Measurements from ENCODE around the gene LIPJ. TPM values are rescaled to one million over a fixed set of nuclear protein-coding genes. Genes with fewer than 3 reads are reported as not detected.

Gene LIPJ
- total RNA-seq, 1 donor from 2014 or later: not detected

DNA sequence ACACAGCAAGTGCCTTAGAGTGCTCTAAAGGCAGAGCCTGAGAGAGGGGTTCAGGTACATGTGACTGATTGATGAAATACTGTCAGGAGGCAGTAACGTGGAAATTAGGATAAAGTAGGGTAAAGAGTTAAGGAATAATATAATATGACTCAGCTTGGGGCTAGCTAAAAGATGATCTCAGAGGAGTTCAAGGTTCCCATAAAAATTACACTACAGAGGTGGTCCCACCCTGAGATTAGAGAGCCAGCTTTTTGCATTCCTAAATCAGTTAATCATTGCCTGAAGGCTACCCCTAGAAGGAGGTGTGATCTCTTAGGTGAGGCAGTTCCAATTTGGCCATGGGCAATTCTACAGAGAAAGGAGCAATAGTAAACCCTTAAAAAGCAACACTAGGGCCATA lies 5.8 kb downstream of the LIPJ start:
- DNase-seq (ENCODE audit: low read depth): no peak
- no peak overlapping the region for H3K4me3 ChIP-seq (ENCODE audit: low read depth, low read length)
- TF ChIP-seq, protein P1, sequence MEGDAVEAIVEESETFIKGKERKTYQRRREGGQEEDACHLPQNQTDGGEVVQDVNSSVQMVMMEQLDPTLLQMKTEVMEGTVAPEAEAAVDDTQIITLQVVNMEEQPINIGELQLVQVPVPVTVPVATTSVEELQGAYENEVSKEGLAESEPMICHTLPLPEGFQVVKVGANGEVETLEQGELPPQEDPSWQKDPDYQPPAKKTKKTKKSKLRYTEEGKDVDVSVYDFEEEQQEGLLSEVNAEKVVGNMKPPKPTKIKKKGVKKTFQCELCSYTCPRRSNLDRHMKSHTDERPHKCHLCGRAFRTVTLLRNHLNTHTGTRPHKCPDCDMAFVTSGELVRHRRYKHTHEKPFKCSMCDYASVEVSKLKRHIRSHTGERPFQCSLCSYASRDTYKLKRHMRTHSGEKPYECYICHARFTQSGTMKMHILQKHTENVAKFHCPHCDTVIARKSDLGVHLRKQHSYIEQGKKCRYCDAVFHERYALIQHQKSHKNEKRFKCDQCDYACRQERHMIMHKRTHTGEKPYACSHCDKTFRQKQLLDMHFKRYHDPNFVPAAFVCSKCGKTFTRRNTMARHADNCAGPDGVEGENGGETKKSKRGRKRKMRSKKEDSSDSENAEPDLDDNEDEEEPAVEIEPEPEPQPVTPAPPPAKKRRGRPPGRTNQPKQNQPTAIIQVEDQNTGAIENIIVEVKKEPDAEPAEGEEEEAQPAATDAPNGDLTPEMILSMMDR (conservative IDR thresholded peaks at IDR 0.05; ENCODE audit: low read depth, low read length): no peak

DNA sequence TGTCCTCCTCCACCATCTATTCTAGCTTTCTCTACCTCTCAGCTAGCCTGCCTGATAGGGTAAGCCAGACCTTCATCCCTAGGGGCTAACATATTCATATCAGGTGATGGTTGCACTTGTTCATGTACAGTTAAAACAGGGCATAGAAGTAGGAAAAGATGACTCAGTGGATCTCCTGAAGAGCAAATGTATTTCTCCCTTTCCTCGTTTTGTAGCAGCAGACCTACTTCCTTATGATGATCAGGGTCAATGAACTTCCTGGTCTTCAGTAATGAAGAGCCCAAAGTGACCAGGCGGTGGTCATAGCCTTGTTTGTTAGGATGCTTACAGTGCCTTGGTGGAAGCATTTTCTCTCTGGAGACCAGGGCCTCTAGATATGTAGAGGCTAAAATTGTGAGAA lies 6.3 kb downstream of the LIPJ start:
- H3K4me3 ChIP-seq (ENCODE audit: low read depth, low read length): no peak overlapping the region
- TF ChIP-seq, protein P1 (conservative IDR thresholded peaks at IDR 0.05; ENCODE audit: low read depth, low read length): no peak
- DNase-seq (ENCODE audit: low read depth): no peak

DNA sequence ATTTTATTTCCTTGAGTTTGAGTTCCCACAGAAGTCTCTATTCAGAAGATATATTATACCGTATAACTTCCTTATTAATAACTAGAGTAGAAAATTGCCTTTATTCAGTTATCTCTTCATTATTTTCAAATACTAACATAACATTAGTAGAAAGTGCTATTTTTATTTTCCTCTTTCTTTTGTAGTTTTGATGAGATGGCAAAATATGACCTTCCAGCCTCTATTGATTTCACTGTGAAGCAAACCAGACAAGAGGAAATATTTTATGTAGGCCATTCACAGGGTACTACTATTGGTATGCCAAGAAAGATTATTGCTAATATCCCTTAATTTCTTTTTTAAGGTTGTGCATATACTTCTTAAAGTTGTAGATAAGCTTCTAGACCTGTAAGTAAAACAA lies 7.9 kb downstream of the LIPJ start:
- no peak overlapping the region for H3K4me3 ChIP-seq (ENCODE audit: low read depth, low read length)
- TF ChIP-seq, protein P1 (conservative IDR thresholded peaks at IDR 0.05; ENCODE audit: low read depth, low read length): no peak
- no peak for DNase-seq (ENCODE audit: low read depth)

DNA sequence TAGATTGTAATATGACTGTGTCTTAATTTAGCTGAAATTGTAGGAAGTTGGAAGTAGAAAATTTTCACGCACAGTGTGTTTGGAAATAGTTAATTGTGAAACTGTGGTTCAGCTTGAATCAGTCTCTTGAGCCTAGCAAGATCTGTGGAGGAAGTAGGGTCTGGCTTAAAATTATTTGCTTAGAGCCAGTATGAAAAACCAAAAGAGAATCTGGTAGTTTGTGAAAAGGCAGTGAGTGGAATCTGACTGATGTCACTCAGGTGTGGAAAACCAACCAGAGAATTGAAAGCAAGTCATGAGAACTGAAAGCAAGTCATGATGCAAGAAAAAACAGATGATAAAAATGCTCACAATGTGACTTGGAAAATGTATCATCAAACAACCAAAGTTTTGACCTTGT lies 11.5 kb downstream of the LIPJ start:
- no peak for DNase-seq (ENCODE audit: low read depth)
- TF ChIP-seq, protein P1 (conservative IDR thresholded peaks at IDR 0.05; ENCODE audit: low read depth, low read length): no peak
- no peak overlapping the region for H3K4me3 ChIP-seq (ENCODE audit: low read depth, low read length)

DNA sequence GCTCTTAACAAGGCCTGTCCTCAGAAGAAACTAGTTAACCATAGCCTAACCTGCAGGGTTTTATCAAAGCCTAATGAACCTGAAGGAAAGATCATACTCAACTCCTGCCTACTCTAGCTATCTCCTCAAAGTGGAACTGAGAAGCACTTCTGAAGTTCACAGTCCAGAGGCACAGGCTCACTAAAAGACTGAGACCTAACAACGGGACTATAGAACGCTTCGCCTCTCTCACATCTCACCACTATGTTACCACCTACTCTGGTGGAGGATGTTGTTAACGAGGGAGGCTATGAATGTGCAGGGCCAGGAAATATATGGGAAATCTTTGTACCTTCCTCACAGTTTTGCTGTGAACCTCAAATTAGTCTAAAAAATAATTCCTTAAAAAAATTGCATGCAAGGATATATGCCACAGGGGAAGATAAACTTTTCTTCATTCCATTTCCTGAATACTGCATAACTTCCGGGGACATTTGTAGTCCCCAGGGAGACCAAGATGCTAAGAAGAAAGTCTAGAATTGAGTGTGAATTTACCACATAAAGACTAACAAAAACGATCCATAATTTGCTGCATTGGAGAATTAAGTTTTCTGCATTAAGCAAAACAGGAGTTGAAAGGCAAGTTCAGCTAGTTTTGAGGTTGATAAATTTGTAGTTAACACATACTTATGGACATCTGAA lies 21.6 kb downstream of the LIPJ start:
- no peak overlapping the region for H3K4me3 ChIP-seq (ENCODE audit: low read depth, low read length)
- no peak for DNase-seq (ENCODE audit: low read depth)
- TF ChIP-seq, protein P1 (conservative IDR thresholded peaks at IDR 0.05; ENCODE audit: low read depth, low read length): no peak

DNA sequence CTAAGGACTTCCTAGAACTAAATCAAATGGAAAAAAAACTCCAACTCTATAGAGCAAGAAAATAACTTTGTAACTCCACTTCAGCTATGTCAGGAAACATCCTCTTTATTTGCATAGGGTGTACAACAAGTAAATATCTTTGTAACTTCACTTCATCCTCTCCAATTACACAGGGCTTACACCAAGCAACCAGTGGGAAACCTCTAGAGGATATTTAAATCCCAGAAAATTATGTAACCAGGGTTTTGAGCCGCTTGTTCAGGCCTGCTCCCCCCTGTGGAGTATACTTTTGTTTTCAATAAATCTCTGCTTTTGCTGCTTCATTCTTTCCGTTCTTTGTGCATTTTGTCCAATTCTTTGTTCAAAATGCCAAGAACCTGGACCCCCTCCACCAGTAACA lies 22.2 kb downstream of the LIPJ start:
- no peak for DNase-seq (ENCODE audit: low read depth)
- H3K4me3 ChIP-seq (ENCODE audit: low read depth, low read length): no peak overlapping the region
- TF ChIP-seq, protein P1 (conservative IDR thresholded peaks at IDR 0.05; ENCODE audit: low read depth, low read length): no peak
